ENCODE measurements around the gene VPS26B.

The VPS26B gene

GRCh38 chr11:134231958-134232659, 7.6 kb downstream of the VPS26B start:
- no peak for DNase-seq (ENCODE audit: low read depth)
- H3K4me3 ChIP-seq (ENCODE audit: low read length): no peak overlapping the region
- TF ChIP-seq, protein P1, sequence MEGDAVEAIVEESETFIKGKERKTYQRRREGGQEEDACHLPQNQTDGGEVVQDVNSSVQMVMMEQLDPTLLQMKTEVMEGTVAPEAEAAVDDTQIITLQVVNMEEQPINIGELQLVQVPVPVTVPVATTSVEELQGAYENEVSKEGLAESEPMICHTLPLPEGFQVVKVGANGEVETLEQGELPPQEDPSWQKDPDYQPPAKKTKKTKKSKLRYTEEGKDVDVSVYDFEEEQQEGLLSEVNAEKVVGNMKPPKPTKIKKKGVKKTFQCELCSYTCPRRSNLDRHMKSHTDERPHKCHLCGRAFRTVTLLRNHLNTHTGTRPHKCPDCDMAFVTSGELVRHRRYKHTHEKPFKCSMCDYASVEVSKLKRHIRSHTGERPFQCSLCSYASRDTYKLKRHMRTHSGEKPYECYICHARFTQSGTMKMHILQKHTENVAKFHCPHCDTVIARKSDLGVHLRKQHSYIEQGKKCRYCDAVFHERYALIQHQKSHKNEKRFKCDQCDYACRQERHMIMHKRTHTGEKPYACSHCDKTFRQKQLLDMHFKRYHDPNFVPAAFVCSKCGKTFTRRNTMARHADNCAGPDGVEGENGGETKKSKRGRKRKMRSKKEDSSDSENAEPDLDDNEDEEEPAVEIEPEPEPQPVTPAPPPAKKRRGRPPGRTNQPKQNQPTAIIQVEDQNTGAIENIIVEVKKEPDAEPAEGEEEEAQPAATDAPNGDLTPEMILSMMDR (conservative IDR thresholded peaks at IDR 0.05; ENCODE audit: low read length): no peak

DNA sequence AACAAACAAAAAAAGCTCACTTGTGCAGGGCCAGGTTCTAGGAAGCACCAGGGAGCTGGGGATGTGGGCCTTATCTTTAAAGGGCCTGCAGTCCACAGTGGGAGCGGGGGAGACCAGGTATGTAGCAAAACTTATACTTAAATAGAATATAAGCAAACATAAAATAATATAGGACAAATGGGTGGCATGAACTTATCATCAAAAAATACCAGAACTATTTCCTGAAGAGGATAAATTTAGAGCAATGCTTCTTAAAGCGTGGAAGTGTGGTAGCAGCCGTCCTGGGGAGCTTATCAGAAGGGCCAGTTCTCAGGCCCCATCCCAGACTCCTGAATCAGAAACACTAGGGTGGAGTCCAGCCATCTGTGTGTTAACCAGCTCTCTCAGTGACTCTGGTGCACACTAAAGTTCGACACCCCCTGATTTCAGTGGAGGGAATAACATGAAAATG, 9.3 kb downstream of the VPS26B start:
- DNase-seq (ENCODE audit: low read depth): no peak
- TF ChIP-seq, protein P1 (conservative IDR thresholded peaks at IDR 0.05; ENCODE audit: low read length): no peak
- no peak overlapping the region for H3K4me3 ChIP-seq (ENCODE audit: low read length)

DNA sequence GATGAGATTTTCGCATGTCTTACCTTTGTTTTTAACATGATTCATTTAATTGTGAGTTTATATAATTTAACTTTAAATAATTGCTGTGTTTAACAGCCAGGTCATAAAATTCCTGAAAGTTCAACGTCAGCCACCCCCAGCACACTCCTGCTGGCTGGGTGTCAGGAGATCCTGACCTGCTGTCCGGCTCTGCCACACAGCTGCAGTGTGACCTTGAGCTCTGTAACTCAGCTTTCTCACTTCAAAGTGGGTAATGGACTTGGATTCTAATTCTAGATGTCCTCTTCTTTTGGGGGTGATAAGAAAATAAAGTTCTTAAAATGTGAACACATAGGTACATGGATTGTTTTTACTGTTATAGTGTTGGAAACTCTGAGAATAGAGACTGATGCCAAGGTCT, 10.9 kb downstream of the VPS26B start:
- no peak for DNase-seq (ENCODE audit: low read depth)
- TF ChIP-seq, protein P1 (conservative IDR thresholded peaks at IDR 0.05; ENCODE audit: low read length): no peak
- no peak overlapping the region for H3K4me3 ChIP-seq (ENCODE audit: low read length)

- no peak for DNase-seq (ENCODE audit: low read depth)
- no peak overlapping the region for H3K4me3 ChIP-seq (ENCODE audit: low read length)
- TF ChIP-seq, protein P1 (conservative IDR thresholded peaks at IDR 0.05; ENCODE audit: low read length): no peak
Measured at GRCh38 chr11:134236834-134237556, 12.5 kb downstream of the VPS26B start.

DNA sequence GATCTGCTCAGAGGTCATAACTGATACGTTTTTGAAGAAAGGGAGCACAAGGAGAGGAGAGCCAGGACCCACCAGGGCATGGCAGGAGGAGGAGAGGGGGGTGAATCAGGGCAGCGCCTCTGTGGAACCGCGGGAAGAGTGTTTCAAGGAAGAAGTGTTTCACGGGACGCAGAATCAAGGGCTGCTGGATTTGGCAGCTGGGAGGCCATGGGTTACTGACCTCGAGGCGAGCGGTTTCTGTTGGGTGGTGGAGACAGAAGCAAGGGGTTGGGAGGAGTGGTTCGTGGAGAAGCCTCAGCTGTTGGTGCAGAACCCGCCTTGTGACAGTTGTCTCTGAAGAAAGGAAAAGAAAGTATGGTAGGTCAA, 13.1 kb downstream of the VPS26B start:
- H3K4me3 ChIP-seq (ENCODE audit: low read length): no peak overlapping the region
- no peak for DNase-seq (ENCODE audit: low read depth)
- TF ChIP-seq, protein P1 (conservative IDR thresholded peaks at IDR 0.05; ENCODE audit: low read length): no peak

GRCh38 chr11:134238956-134239355, 14.5 kb downstream of the VPS26B start:
- H3K4me3 ChIP-seq (ENCODE audit: low read length): no peak overlapping the region
- TF ChIP-seq, protein P1 (conservative IDR thresholded peaks at IDR 0.05; ENCODE audit: low read length): no peak

GRCh38 chr11:134240592-134240991, 16.1 kb downstream of the VPS26B start:
- TF ChIP-seq, protein P1 (conservative IDR thresholded peaks at IDR 0.05; ENCODE audit: low read length): no peak
- DNase-seq (ENCODE audit: low read depth): no peak
- no peak overlapping the region for H3K4me3 ChIP-seq (ENCODE audit: low read length)

More at GRCh38 chr11:134238956-134239355, 14.5 kb downstream of the VPS26B start:
- DNase-seq (ENCODE audit: low read depth): no peak

Measured in AG10803 (cell line).